HFF-Myc (cell line): Measurements from ENCODE around the gene COX14.
A peak's percentile ranks its signal among the peaks of the same experiment; 100 is the strongest.
"Not testable (repeated sequence)": the region's sequence is repeated elsewhere in the genome, so short reads cannot be mapped to it uniquely, and the experiment has no call there.

ENCODE experiments used
- DNase-seq: peaks from one replicate; pipeline ENCODE4 v3.0.0-alpha.2; 2011; ENCODE audit warnings: low read depth; ENCODE audit errors: extremely low read depth
- H3K4me3 ChIP-seq: replicated peaks from 2 replicates; pipeline ENCODE4 v1.5.1; 2011; ENCODE audit warnings: low read depth, mild to moderate bottlenecking, control low read depth, low read length
- CTCF ChIP-seq: IDR thresholded peaks from 2 replicates; pipeline ENCODE4 v1.5.1; 2012; ENCODE audit warnings: mild to moderate bottlenecking, low read depth, low read length, control low read depth; ENCODE audit errors: missing control alignments

COX14 gene

GRCh38 chr12:50077099-50077498 lies 34.9 kb upstream of the COX14 start:
- no peak for TF ChIP-seq CTCF
- H3K4me3 ChIP-seq, result no peak overlapping the region
- no peak for DNase-seq

- DNase-seq, result no peak
- no peak for TF ChIP-seq CTCF
- no peak overlapping the region for H3K4me3 ChIP-seq
These were observed 33.8 kb upstream of the COX14 start for GRCh38 chr12:50078281-50078680.

DNA sequence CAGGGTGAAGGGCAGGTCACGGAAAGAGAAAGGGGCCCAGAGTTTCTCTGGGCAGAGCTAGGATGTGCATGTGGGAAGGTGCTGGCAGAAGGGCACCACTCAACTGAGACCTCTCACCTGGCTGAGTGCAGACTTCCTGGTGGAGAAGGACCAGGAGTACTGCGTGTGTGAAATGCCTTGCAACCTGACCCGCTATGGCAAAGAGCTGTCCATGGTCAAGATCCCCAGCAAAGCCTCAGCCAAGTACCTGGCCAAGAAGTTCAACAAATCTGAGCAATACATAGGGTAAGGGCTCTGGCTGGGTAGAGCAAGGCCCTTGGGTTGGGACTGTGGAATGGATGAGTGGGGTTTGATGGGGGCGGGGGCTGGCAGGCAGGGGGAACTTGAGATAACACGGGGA lies 32.3 kb upstream of the COX14 start:
- TF ChIP-seq CTCF, result no peak
- no peak overlapping the region for H3K4me3 ChIP-seq
- no peak for DNase-seq

GRCh38 chr12:50081096-50081808 lies 30.8 kb upstream of the COX14 start:
- no peak for DNase-seq
- no peak for TF ChIP-seq CTCF
- H3K4me3 ChIP-seq, result no peak overlapping the region

GRCh38 chr12:50082644-50083043 lies 29.4 kb upstream of the COX14 start:
- DNase-seq, result no peak
- no peak for TF ChIP-seq CTCF

DNA sequence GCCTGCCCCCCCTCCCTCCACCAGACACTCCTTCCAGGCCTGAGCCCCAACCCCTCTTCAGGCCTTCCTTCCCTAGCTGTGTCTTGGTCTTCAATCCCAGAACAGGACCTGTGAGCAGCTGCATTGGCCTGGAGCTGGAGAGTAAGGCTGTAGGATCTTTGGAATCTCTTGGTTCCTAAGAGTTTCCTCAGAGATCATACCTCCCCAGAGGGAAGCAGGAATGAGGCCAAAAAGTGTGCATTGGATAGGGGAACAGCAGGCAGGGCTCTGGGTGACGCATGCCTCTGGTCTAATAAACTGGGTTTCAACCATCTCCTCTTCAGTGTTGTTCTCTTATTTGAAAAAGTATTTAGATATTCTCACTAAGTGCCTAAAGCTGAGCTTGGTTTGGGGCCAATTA lies 28.7 kb upstream of the COX14 start:
- DNase-seq, result no peak
- TF ChIP-seq CTCF, result no peak
- H3K4me3 ChIP-seq, result no peak overlapping the region

More at GRCh38 chr12:50082644-50083043, 29.4 kb upstream of the COX14 start:
- H3K4me3 ChIP-seq, result no peak overlapping the region

- H3K4me3 ChIP-seq, result peak overlapping the region; percentile 66
These were observed 27.6 kb upstream of the COX14 start for GRCh38 chr12:50084409-50084774.

More at GRCh38 chr12:50084409-50084774, 27.6 kb upstream of the COX14 start:
- DNase-seq, result not testable (repeated sequence)
